COLO668 (cell line): Measurements from ENCODE around the gene MTG2.

Experiments
- DNase-seq: peaks from one replicate; lab custom pipeline; 2025; ENCODE audit not compliant: unreplicated experiment; lab: John Stamatoyannopoulos, UW

Gene MTG2

GRCh38 chr20:62219101-62219991, 36.5 kb downstream of the MTG2 start:
- DNase-seq, result peak; percentile 50

GRCh38 chr20:62219992-62220665, 37.3 kb downstream of the MTG2 start, which contains the start of gene HRH3:
Gene HRH3, minus strand, starts transcription at chr20:62220278. Its CDS starts 308 bp downstream, at chr20:62219970.
- peak; percentile 34 for DNase-seq

GRCh38 chr20:62220666-62221568, 38.1 kb downstream of the MTG2 start:
- no peak for DNase-seq

- DNase-seq, result no peak
These were observed 39.5 kb downstream of the MTG2 start for GRCh38 chr20:62222266-62222850.

- no peak for DNase-seq
These were observed 40.1 kb downstream of the MTG2 start for GRCh38 chr20:62222972-62223371.

GRCh38 chr20:62223571-62223970, 40.7 kb downstream of the MTG2 start:
- no peak for DNase-seq

- no peak for DNase-seq
These were observed 41.5 kb downstream of the MTG2 start for GRCh38 chr20:62224113-62224855.

- DNase-seq, result no peak
These were observed 42.2 kb downstream of the MTG2 start for GRCh38 chr20:62225026-62225425.

GRCh38 chr20:62225820-62226635, 43.2 kb downstream of the MTG2 start:
- DNase-seq, result no peak

- DNase-seq, result no peak
These were observed 44.1 kb downstream of the MTG2 start for GRCh38 chr20:62226707-62227590.

- no peak for DNase-seq
These were observed 44.8 kb downstream of the MTG2 start for GRCh38 chr20:62227591-62227976.

- DNase-seq, result no peak
These were observed 45.4 kb downstream of the MTG2 start for GRCh38 chr20:62227977-62228958.

GRCh38 chr20:62228982-62229545, 46.2 kb downstream of the MTG2 start:
- no peak for DNase-seq

GRCh38 chr20:62229667-62230066, 46.8 kb downstream of the MTG2 start:
- no peak for DNase-seq

GRCh38 chr20:62230276-62230675, 47.4 kb downstream of the MTG2 start:
- no peak for DNase-seq

- no peak for DNase-seq
These were observed 47.9 kb downstream of the MTG2 start for GRCh38 chr20:62230696-62231095.

- no peak for DNase-seq
These were observed 48.5 kb downstream of the MTG2 start for GRCh38 chr20:62231292-62231691.
